ENCODE results near the gene GLIPR1L2. TPM values are rescaled to one million over a fixed set of nuclear protein-coding genes. Genes with fewer than 3 reads are reported as not detected.

The GLIPR1L2 gene
- polyA plus RNA-seq, 4 donors = 2.2 to 4.3 (median 3.2) TPM

- DNase-seq (ENCODE audit: low read depth in 4 of 4, low spot score in 2 of 4) = no peak
These were observed 81.3 kb downstream of the GLIPR1L2 start for GRCh38 chr12:75471902-75472890.

DNA sequence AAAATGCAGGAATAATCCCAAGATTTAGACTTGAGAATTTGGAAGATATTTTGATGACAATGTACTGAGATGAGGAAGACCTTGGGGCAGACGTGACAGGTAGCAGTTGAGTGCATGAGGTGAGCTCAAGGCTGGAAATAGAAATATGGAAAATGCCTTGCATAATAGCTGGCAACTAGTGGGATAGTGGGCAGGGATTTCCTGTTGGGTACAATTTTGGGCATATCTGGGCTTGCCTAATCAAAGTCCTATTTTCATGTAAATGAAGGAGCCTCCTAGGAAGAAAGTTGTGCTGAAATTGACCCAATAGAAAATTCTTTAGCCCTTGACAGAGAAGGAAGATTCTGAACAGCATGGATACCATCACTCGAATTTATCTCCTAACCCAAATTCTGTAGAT lies 83.2 kb downstream of the GLIPR1L2 start:
- DNase-seq (ENCODE audit: low read depth in 4 of 4, low spot score in 2 of 4) = no peak

GRCh38 chr12:75476071-75476470 lies 85.2 kb downstream of the GLIPR1L2 start:
- DNase-seq (ENCODE audit: low read depth in 4 of 4, low spot score in 2 of 4) = no peak

- DNase-seq (ENCODE audit: low read depth in 4 of 4, low spot score in 2 of 4) = no peak
These were observed 86.2 kb downstream of the GLIPR1L2 start for GRCh38 chr12:75477137-75477536.

- no peak for DNase-seq (ENCODE audit: low read depth in 4 of 4, low spot score in 2 of 4)
These were observed 87.4 kb downstream of the GLIPR1L2 start for GRCh38 chr12:75478116-75478794.

DNA sequence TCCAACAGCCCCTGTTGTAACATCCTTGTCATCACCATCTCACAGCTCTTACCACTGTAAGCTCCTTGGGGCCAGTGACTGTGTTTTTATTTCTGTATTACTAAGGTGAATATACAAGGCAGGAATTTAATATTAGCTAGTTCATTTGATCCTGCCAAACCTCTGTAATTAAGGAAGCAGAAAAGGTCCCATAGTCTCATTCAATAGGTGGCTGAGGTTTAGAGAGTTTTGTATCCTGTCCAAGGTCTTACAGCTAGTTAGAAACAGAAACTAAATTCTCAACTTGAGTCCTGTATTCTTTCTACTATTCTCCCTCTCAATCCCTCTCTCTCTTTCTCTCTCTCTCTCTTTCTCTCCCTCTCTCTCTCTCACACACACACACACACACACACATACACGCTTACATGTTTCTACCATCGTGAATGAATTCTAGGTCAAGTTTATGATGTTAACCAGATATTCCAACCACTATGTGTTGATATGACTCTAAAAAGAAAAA lies 89.1 kb downstream of the GLIPR1L2 start:
- no peak for DNase-seq (ENCODE audit: low read depth in 4 of 4, low spot score in 2 of 4)

- DNase-seq (ENCODE audit: low read depth in 4 of 4, low spot score in 2 of 4) = peak in 2 of 4 donors; percentile 15 to 39
These were observed 89.6 kb downstream of the GLIPR1L2 start, which contains the start of gene GLIPR1 for GRCh38 chr12:75480469-75480949. GLIPR1 (plus strand) TSS chr12:75480755; CDS start chr12:75480881, 126 bp downstream.

- DNase-seq (ENCODE audit: low read depth in 4 of 4, low spot score in 2 of 4) = no peak
These were observed 90.3 kb downstream of the GLIPR1L2 start for GRCh38 chr12:75481013-75481705.

DNA sequence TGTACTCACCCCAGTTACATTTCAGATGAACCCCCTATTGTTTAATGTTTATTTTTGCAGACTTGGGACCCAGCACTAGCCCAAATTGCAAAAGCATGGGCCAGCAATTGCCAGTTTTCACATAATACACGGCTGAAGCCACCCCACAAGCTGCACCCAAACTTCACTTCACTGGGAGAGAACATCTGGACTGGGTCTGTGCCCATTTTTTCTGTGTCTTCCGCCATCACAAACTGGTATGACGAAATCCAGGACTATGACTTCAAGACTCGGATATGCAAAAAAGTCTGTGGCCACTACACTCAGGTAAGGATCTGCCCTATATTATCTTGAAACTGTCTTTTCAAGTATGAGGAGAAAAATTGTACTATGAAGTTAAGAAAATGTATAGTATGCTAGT lies 90.9 kb downstream of the GLIPR1L2 start:
- no peak for DNase-seq (ENCODE audit: low read depth in 4 of 4, low spot score in 2 of 4)

Other genes starting within 250 kb of the GLIPR1L2 start
- gene KCNC2, start 181.2 kb upstream of the GLIPR1L2 start, polyA plus RNA-seq (ENCODE audit: insufficient read length in 4 of 4) = under 1 TPM; 0.34 to 0.94 (median 0.69) TPM
- 1 to 10 TPM; 7.4 to 9.2 (median 8.0) TPM for gene CAPS2, start 60.8 kb upstream of the GLIPR1L2 start, polyA plus RNA-seq (ENCODE audit: insufficient read length in 4 of 4)
- gene GLIPR1L1, start 56.4 kb upstream of the GLIPR1L2 start, polyA plus RNA-seq (ENCODE audit: insufficient read length in 4 of 4) = under 1 TPM; 0.24 to 0.65 (median 0.53) TPM
- gene GLIPR1, start 89.7 kb downstream of the GLIPR1L2 start, polyA plus RNA-seq (ENCODE audit: insufficient read length in 4 of 4) = 10 to 100 TPM; 15.1 to 17.7 (median 15.9) TPM
- gene KRR1, start 120.5 kb downstream of the GLIPR1L2 start, polyA plus RNA-seq (ENCODE audit: insufficient read length in 4 of 4) = 100 to 1,000 TPM in 1 of 4 donors, 10 to 100 TPM in 3; 82.9 to 107 (median 84.7) TPM